HCT116 (cell line): ENCODE measurements around the gene DPP6. TPM values are rescaled to one million over a fixed set of nuclear protein-coding genes. Genes with fewer than 3 reads are reported as not detected.

Experiments
- ATAC-seq: fragments of 200-7000 bp; cut with Tn5 transposase; 2 replicates; pipeline ENCODE4 v1.9.1; 2020; ENCODE audit warnings: mild to moderate bottlenecking, moderate library complexity
- BruUV-seq: library from RNA; stranded (reverse); fragments of 400-500 nt; replicated peaks from 2 replicates; lab custom pipeline; 2021; lab: Mats Ljungman, UMichigan
- CTCF ChIA-PET: fragments of 300-600 bp; sonication (Branson Sonifier 250); formaldehyde crosslinking; loops from one replicate; lab custom pipeline; 2021; ENCODE audit warnings: antibody characterized with exemption; lab: Charles Lee
- POLR2A ChIA-PET: fragments of 300-600, 350-600 bp; sonication (Branson Sonifier 250); formaldehyde crosslinking; loops from one replicate; lab custom pipeline; 2021; ENCODE audit warnings: antibody characterized with exemption; lab: Charles Lee
- RAD21 ChIA-PET, 2 experiments: fragments of 300-600 bp; sonication (Branson Sonifier 250); formaldehyde crosslinking; loops; one replicate each; lab custom pipeline; 2023; ENCODE audit warnings: low total read pairs in 2 of 2; ENCODE audit not compliant: uncharacterized antibody in 2 of 2, unreplicated experiment in 2 of 2, low non-redundant PET in 1 of 2; lab: Charles Lee
- DNase-seq: peaks from one replicate; pipeline ENCODE4 v3.0.0-alpha.2; 2010; ENCODE audit warnings: low read depth, low spot score
- H2AFZ ChIP-seq: fragments of 200-600 bp; shearing (Covaris generic), sonication (generic); 2 replicates; pipeline ENCODE4 v1.6.1; 2017; ENCODE audit warnings: low read depth, mixed run types, mixed read lengths, antibody characterized with exemption, low read length; ENCODE audit not compliant: poor library complexity, severe bottlenecking
- H3K27ac ChIP-seq: 2 replicates; pipeline ENCODE4 v1.5.1; 2012; ENCODE audit warnings: low read depth, low read length
- H3K27me3 ChIP-seq: fragments of 200-600 bp; sonication (generic); 2 replicates; pipeline ENCODE4 v1.6.1; 2016; ENCODE audit warnings: mixed run types, low read length, mixed read lengths; ENCODE audit not compliant: insufficient read depth
- H3K36me3 ChIP-seq, 2 experiments: fragments of 200-500 bp in 1 of 2; fragments of 200-600 bp in 1 of 2; sonication (Bioruptor generic) in 1 of 2; sonication (generic) in 1 of 2; 2 replicates each; pipeline versions ENCODE4 v1.5.1 to v1.6.1; 2014 to 2016; ENCODE audit warnings: low read length in 2 of 2, inconsistent platforms in 1 of 2, mixed read lengths in 1 of 2, mixed run types in 1 of 2; ENCODE audit not compliant: insufficient read depth in 2 of 2, control insufficient read depth in 1 of 2
- H3K4me1 ChIP-seq, 2 experiments: fragments of 200-600 bp in 1 of 2; sonication (generic) in 1 of 2; 2 replicates each; pipeline versions ENCODE4 v1.5.1 to v1.6.1; 2012 to 2017; ENCODE audit warnings: low read length in 2 of 2, inconsistent platforms in 1 of 2, mild to moderate bottlenecking in 1 of 2, mixed read lengths in 1 of 2, mixed run types in 1 of 2, moderate library complexity in 1 of 2; ENCODE audit not compliant: insufficient read depth in 2 of 2, control insufficient read depth in 1 of 2
- H3K4me2 ChIP-seq: fragments of 200-600 bp; sonication (generic); 2 replicates; pipeline ENCODE4 v1.6.1; 2017; ENCODE audit warnings: mixed run types, low read length, mixed read lengths
- H3K4me3 ChIP-seq, 2 experiments: fragments of 200-600 bp in 1 of 2; sonication (generic) in 1 of 2; replicated peaks in 1 of 2; 2 replicates each; pipeline ENCODE4 v1.5.1; 2011 to 2016; ENCODE audit warnings: low read length in 2 of 2, control low read depth in 1 of 2, low read depth in 1 of 2, mild to moderate bottlenecking in 1 of 2, mixed read lengths in 1 of 2, mixed run types in 1 of 2
- H3K79me2 ChIP-seq: fragments of 200-600 bp; sonication (generic); 2 replicates; pipeline ENCODE4 v1.6.1; 2017; ENCODE audit warnings: mild to moderate bottlenecking, mixed run types, low read length, moderate library complexity, mixed read lengths; ENCODE audit not compliant: insufficient read depth
- H3K9ac ChIP-seq: fragments of 200-600 bp; sonication (generic); 2 replicates; pipeline ENCODE4 v1.6.1; 2016; ENCODE audit warnings: low read length, mixed read lengths
- H3K9me2 ChIP-seq: fragments of 200-600 bp; sonication (generic), shearing (Covaris generic); 2 replicates; pipeline ENCODE4 v1.6.1; 2017; ENCODE audit warnings: mixed run types, mild to moderate bottlenecking, moderate library complexity; ENCODE audit not compliant: insufficient read depth
- H3K9me3 ChIP-seq, 2 experiments: fragments of 200-500 bp in 1 of 2; fragments of 200-600 bp in 1 of 2; sonication (Bioruptor generic) in 1 of 2; sonication (generic) in 1 of 2; 2 replicates each; pipeline ENCODE4 v1.6.1; 2014 to 2017; ENCODE audit warnings: low read length in 2 of 2, mixed read lengths in 2 of 2, inconsistent platforms in 1 of 2, low read depth in 1 of 2, mild to moderate bottlenecking in 1 of 2, mixed run types in 1 of 2, moderate library complexity in 1 of 2; ENCODE audit not compliant: control insufficient read depth in 1 of 2, insufficient read depth in 1 of 2
- H4K20me1 ChIP-seq: fragments of 200-600 bp; sonication (generic), shearing (Covaris generic); 2 replicates; pipeline ENCODE4 v1.6.1; 2017; ENCODE audit warnings: mixed run types, mild to moderate bottlenecking, moderate library complexity; ENCODE audit not compliant: insufficient read depth
- ATF3 ChIP-seq: IDR thresholded peaks from 2 replicates; pipeline ENCODE4 v1.6.1; 2012
- CBX3 ChIP-seq: IDR thresholded peaks from 2 replicates; pipeline ENCODE4 v1.6.1; 2012; ENCODE audit warnings: low read depth
- CEBPB ChIP-seq: IDR thresholded peaks from 2 replicates; pipeline ENCODE4 v1.6.1; 2012; ENCODE audit warnings: low read depth
- ELF1 ChIP-seq: IDR thresholded peaks from 2 replicates; pipeline ENCODE4 v1.6.1; 2012; ENCODE audit warnings: low read depth, borderline replicate concordance
- EZH2phosphoT487 ChIP-seq: fragments of 200-600 bp; IDR thresholded peaks from 2 replicates; pipeline ENCODE4 v1.6.1; 2018; ENCODE audit warnings: antibody characterized with exemption, borderline replicate concordance
- JUND ChIP-seq: IDR thresholded peaks from 2 replicates; pipeline ENCODE4 v1.6.1; 2012
- MAX ChIP-seq: IDR thresholded peaks from 2 replicates; pipeline ENCODE4 v1.6.1; 2012
- REST ChIP-seq: IDR thresholded peaks from 2 replicates; pipeline ENCODE4 v1.6.1; 2012; ENCODE audit warnings: low read depth
- SIN3A ChIP-seq: IDR thresholded peaks from 2 replicates; pipeline ENCODE4 v1.6.1; 2012; ENCODE audit warnings: low read depth
- SP1 ChIP-seq: IDR thresholded peaks from 2 replicates; pipeline ENCODE4 v1.6.1; 2012; ENCODE audit warnings: low read depth
- TCF7L2 ChIP-seq: IDR thresholded peaks from 2 replicates; pipeline ENCODE4 v1.7.0; 2011; ENCODE audit warnings: borderline replicate concordance, inconsistent platforms; ENCODE audit not compliant: insufficient read depth, insufficient read length; ENCODE audit errors: extremely low read depth
- ZFX ChIP-seq: fragments of 450-650 bp; IDR thresholded peaks from 2 replicates; pipeline ENCODE4 v1.6.1; 2017
- ZNF274 ChIP-seq: fragments of 200-500 bp; sonication (Bioruptor generic); IDR thresholded peaks from 2 replicates; pipeline ENCODE4 v1.6.1; 2014; ENCODE audit warnings: mild to moderate bottlenecking, low read depth, low read length, inconsistent platforms
- intact Hi-C: fragments of 100-400 bp; cut with micrococcal nuclease; formaldehyde crosslinking; loops from 2 replicates; pipeline ENCODE4 v1.10.0; 2022
- total RNA-seq: library from RNA; stranded (reverse); gene quantifications from one replicate; pipeline ENCODE4 v1.2.1, GENCODE V29; 2021; ENCODE audit not compliant: unreplicated experiment

DPP6 gene
- total RNA-seq, 1 experiment from 2014 or later = not detected

GRCh38 chr7:154640917-154641316, 588.7 kb downstream of the DPP6 start:
- Histone ChIP-seq H3K9me3 (peaks cover 0 to 5% of the 10 kb centered on the region in 2 experiments; a peak in 1 of 4 replicates), H3K4me2 (no peak overlapping the region)
- intact Hi-C loops = no loop called here
- TF ChIP-seq SIN3A (no peak), JUND (no peak), ELF1 (no peak), ZNF274 (no peak), TCF7L2 (no peak), ATF3 (no peak), REST (no peak), CBX3 (no peak), EZH2phosphoT487 (no peak), CEBPB (no peak), SP1 (no peak), MAX (no peak), ZFX (no peak)
- TF ChIP-seq, all 23 proteins: peak for 0
- no peaks in the 10 kb centered on the region for H4K20me1 ChIP-seq
- ChIA-PET RAD21 (no interaction called here), CTCF (no interaction called here), POLR2A (no interaction called here)
- no peaks in the 10 kb centered on the region for H3K4me1 ChIP-seq
- DNase-seq (no peak), ATAC-seq (no peak)
- H3K4me3 ChIP-seq = no peak overlapping the region
- no peaks in the 10 kb centered on the region for H3K36me3 ChIP-seq
- H3K27ac ChIP-seq = no peak overlapping the region
- BruUV-seq = no TSS peak
- no peaks in the 10 kb centered on the region for H3K79me2 ChIP-seq
- H3K27me3 ChIP-seq = no peaks in the 10 kb centered on the region
- H2AFZ ChIP-seq = no peak overlapping the region
- H3K9me2 ChIP-seq = no peaks in the 10 kb centered on the region
- H3K9ac ChIP-seq = no peak overlapping the region
